ENCODE measurements around the gene SERPIND1.

GRCh38 chr22:20750461-20751184 is 23.3 kb upstream of the SERPIND1 start:
- TF ChIP-seq, protein P1, sequence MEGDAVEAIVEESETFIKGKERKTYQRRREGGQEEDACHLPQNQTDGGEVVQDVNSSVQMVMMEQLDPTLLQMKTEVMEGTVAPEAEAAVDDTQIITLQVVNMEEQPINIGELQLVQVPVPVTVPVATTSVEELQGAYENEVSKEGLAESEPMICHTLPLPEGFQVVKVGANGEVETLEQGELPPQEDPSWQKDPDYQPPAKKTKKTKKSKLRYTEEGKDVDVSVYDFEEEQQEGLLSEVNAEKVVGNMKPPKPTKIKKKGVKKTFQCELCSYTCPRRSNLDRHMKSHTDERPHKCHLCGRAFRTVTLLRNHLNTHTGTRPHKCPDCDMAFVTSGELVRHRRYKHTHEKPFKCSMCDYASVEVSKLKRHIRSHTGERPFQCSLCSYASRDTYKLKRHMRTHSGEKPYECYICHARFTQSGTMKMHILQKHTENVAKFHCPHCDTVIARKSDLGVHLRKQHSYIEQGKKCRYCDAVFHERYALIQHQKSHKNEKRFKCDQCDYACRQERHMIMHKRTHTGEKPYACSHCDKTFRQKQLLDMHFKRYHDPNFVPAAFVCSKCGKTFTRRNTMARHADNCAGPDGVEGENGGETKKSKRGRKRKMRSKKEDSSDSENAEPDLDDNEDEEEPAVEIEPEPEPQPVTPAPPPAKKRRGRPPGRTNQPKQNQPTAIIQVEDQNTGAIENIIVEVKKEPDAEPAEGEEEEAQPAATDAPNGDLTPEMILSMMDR (IDR thresholded peaks at IDR 0.05): no peak
- no peak for TF ChIP-seq POLR2A (IDR thresholded peaks at IDR 0.05)

Data from heart left ventricle (tissue), 13 donors.